ENCODE measurements around the gene MCTP1. TPM values are rescaled to one million over a fixed set of nuclear protein-coding genes. Genes with fewer than 3 reads are reported as not detected.

Gene MCTP1
- total RNA-seq, 1 experiment from 2014 or later = 7.5 TPM

- Histone ChIP-seq H3K4me3 (ENCODE audit: low read length) (no peak overlapping the region), H3K36me3 (ENCODE audit: low read depth, low read length) (no peaks in the 10 kb centered on the region), H3K27me3 (ENCODE audit: low read length) (no peaks in the 10 kb centered on the region), H3K9me2 (replicated peaks; ENCODE audit: low read length) (no peaks in the 10 kb centered on the region), H3K9me3 (ENCODE audit: low read length) (no peaks in the 10 kb centered on the region), H3K4me2 (ENCODE audit: low read length) (no peak overlapping the region), H3K9ac (ENCODE audit: low read length) (no peak overlapping the region), H3K27ac (ENCODE audit: low read length) (no peak overlapping the region), H2AFZ (ENCODE audit: low read length) (no peak overlapping the region), H3K4me1 (ENCODE audit: insufficient read depth, low read length) (0 out of 2 replicates have a peak, but pooled peaks cover 4% of the 10 kb centered on the region), H3K79me2 (ENCODE audit: low read length) (no peaks in the 10 kb centered on the region), H4K20me1 (ENCODE audit: low read length) (no peaks in the 10 kb centered on the region), H3F3A (ENCODE audit: low read length, unreplicated experiment) (no peaks in the 10 kb centered on the region)
- peak; percentile 45; the same call in 1 of the 2 replicates for ATAC-seq
- no TSS peak for BruUV-seq (replicated peaks)
- DNase-seq = no peak
- POLR2A ChIA-PET (ENCODE audit: unreplicated experiment) = no interaction called here
- intact Hi-C loops (cut with micrococcal nuclease) = no loop called here
- CTCF ChIA-PET = no interaction called here
- TF ChIP-seq EZH2 (IDR thresholded peaks at IDR 0.05; ENCODE audit: low read length, unreplicated experiment) (no peak), CTCF (conservative IDR thresholded peaks at IDR 0.05; ENCODE audit: low read depth, low read length) (0 out of 2 replicates have a peak, but pooled peaks have one; percentile 11)
These were observed 47.6 kb downstream of the MCTP1 start for GRCh38 chr5:95237324-95237723.

- Histone ChIP-seq H3K27ac (ENCODE audit: low read length) (no peak overlapping the region), H3F3A (ENCODE audit: low read length, unreplicated experiment) (no peaks in the 10 kb centered on the region), H3K79me2 (ENCODE audit: low read length) (no peaks in the 10 kb centered on the region), H3K4me3 (ENCODE audit: low read length) (no peak overlapping the region), H4K20me1 (ENCODE audit: low read length) (no peaks in the 10 kb centered on the region), H3K36me3 (ENCODE audit: low read depth, low read length) (no peaks in the 10 kb centered on the region), H3K9ac (ENCODE audit: low read length) (no peak overlapping the region), H3K9me3 (ENCODE audit: low read length) (no peaks in the 10 kb centered on the region), H3K27me3 (ENCODE audit: low read length) (no peaks in the 10 kb centered on the region), H3K4me2 (ENCODE audit: low read length) (no peak overlapping the region), H3K4me1 (ENCODE audit: insufficient read depth, low read length) (0 out of 2 replicates have a peak, but pooled peaks cover 4% of the 10 kb centered on the region), H2AFZ (ENCODE audit: low read length) (no peak overlapping the region), H3K9me2 (replicated peaks; ENCODE audit: low read length) (no peaks in the 10 kb centered on the region)
- ChIA-PET CTCF (interaction anchor here (0.6 kb wide), 1 partner anchor 545 kb away, joined by 5 read pairs; no protein-coding TSS in a partner anchor), POLR2A (ENCODE audit: unreplicated experiment) (no interaction called here)
- intact Hi-C loops (cut with micrococcal nuclease) = no loop called here
- no TSS peak for BruUV-seq (replicated peaks)
- no peak for ATAC-seq
- TF ChIP-seq EZH2phosphoT487 (IDR thresholded peaks at IDR 0.05; ENCODE audit: borderline replicate concordance, low read length) (no peak), EZH2 (IDR thresholded peaks at IDR 0.05; ENCODE audit: low read length, unreplicated experiment) (no peak), CTCF (conservative IDR thresholded peaks at IDR 0.05; ENCODE audit: low read depth, low read length) (no peak)
- DNase-seq = no peak
These were observed 49.4 kb downstream of the MCTP1 start for GRCh38 chr5:95235439-95235982.

GRCh38 chr5:95229646-95230045, 55.2 kb downstream of the MCTP1 start:
- no peak overlapping the region for H3K9ac ChIP-seq (ENCODE audit: low read length)
- no peaks in the 10 kb centered on the region for H3K9me3 ChIP-seq (ENCODE audit: low read length)
- no peak overlapping the region for H2AFZ ChIP-seq (ENCODE audit: low read length)
- no peak overlapping the region for H3K4me2 ChIP-seq (ENCODE audit: low read length)
- H3K9me2 ChIP-seq (replicated peaks; ENCODE audit: low read length) = no peaks in the 10 kb centered on the region
- H3K36me3 ChIP-seq (ENCODE audit: low read depth, low read length) = no peaks in the 10 kb centered on the region
- no TSS peak for BruUV-seq (replicated peaks)
- no peaks in the 10 kb centered on the region for H3K4me1 ChIP-seq (ENCODE audit: insufficient read depth, low read length)
- POLR2A ChIA-PET (ENCODE audit: unreplicated experiment) = no interaction called here
- intact Hi-C loops (cut with micrococcal nuclease) = no loop called here
- no peak overlapping the region for H3K4me3 ChIP-seq (ENCODE audit: low read length)
- TF ChIP-seq EZH2 (IDR thresholded peaks at IDR 0.05; ENCODE audit: low read length, unreplicated experiment) (no peak), EZH2phosphoT487 (IDR thresholded peaks at IDR 0.05; ENCODE audit: borderline replicate concordance, low read length) (no peak), CTCF (conservative IDR thresholded peaks at IDR 0.05; ENCODE audit: low read depth, low read length) (no peak)
- H3K79me2 ChIP-seq (ENCODE audit: low read length) = no peaks in the 10 kb centered on the region
- H3F3A ChIP-seq (ENCODE audit: low read length, unreplicated experiment) = no peaks in the 10 kb centered on the region
- ATAC-seq = no peak
- DNase-seq = no peak
- no peaks in the 10 kb centered on the region for H4K20me1 ChIP-seq (ENCODE audit: low read length)
- H3K27me3 ChIP-seq (ENCODE audit: low read length) = no peaks in the 10 kb centered on the region
- CTCF ChIA-PET = no interaction called here
- no peak overlapping the region for H3K27ac ChIP-seq (ENCODE audit: low read length)
